ENCODE measurements around the gene TSHZ1.

The TSHZ1 gene

GRCh38 chr18:75244351-75245313, 34.0 kb downstream of the TSHZ1 start:
- H3K9me2 ChIP-seq (replicated peaks; ENCODE audit: insufficient read depth, low read length), result no peaks in the 10 kb centered on the region
- no peak for TF ChIP-seq CTCF (IDR thresholded peaks at IDR 0.05; ENCODE audit: insufficient read depth, low read length, poor library complexity, severe bottlenecking)
- TF ChIP-seq EZH2phosphoT487 (conservative IDR thresholded peaks at IDR 0.05; ENCODE audit: low read length), result no peak
- no peak overlapping the region for H3K9ac ChIP-seq (ENCODE audit: low read length)
- H3K79me2 ChIP-seq (ENCODE audit: insufficient read depth, low read length), result no peaks in the 10 kb centered on the region
- H3F3A ChIP-seq (ENCODE audit: insufficient read depth), result no peaks in the 10 kb centered on the region
- H3K9me3 ChIP-seq (ENCODE audit: insufficient read depth, low read length), result no peaks in the 10 kb centered on the region
- H3K27ac ChIP-seq (ENCODE audit: low read depth, low read length), result no peak overlapping the region
- no peak overlapping the region for H3K4me3 ChIP-seq (ENCODE audit: insufficient read depth, low read length, poor library complexity, severe bottlenecking)
- H3K27me3 ChIP-seq (ENCODE audit: low read length), result no peaks in the 10 kb centered on the region
- no peaks in the 10 kb centered on the region; the same call in 1 of the 2 replicates for H4K20me1 ChIP-seq (ENCODE audit: low read depth, low read length)
- H2AFZ ChIP-seq (ENCODE audit: low read depth, low read length, severe bottlenecking), result no peak overlapping the region
- no peak overlapping the region for H3K4me2 ChIP-seq (ENCODE audit: low read depth, low read length, poor library complexity, severe bottlenecking)
- H3K36me3 ChIP-seq (ENCODE audit: low read length), result no peaks in the 10 kb centered on the region

GRCh38 chr18:75246721-75247610, 36.4 kb downstream of the TSHZ1 start:
- no peak overlapping the region for H3K4me2 ChIP-seq (ENCODE audit: low read depth, low read length, poor library complexity, severe bottlenecking)
- H3F3A ChIP-seq (ENCODE audit: insufficient read depth), result no peaks in the 10 kb centered on the region
- peaks cover 9% of the 10 kb centered on the region; the same call in 1 of the 2 replicates for H4K20me1 ChIP-seq (ENCODE audit: low read depth, low read length)
- no peaks in the 10 kb centered on the region for H3K9me3 ChIP-seq (ENCODE audit: insufficient read depth, low read length)
- H3K79me2 ChIP-seq (ENCODE audit: insufficient read depth, low read length), result no peaks in the 10 kb centered on the region
- no peak overlapping the region for H2AFZ ChIP-seq (ENCODE audit: low read depth, low read length, severe bottlenecking)
- TF ChIP-seq EZH2phosphoT487 (conservative IDR thresholded peaks at IDR 0.05; ENCODE audit: low read length) (no peak), CTCF (IDR thresholded peaks at IDR 0.05; ENCODE audit: insufficient read depth, low read length, poor library complexity, severe bottlenecking) (no peak)
- no peak overlapping the region for H3K27ac ChIP-seq (ENCODE audit: low read depth, low read length)
- H3K9me2 ChIP-seq (replicated peaks; ENCODE audit: insufficient read depth, low read length), result no peaks in the 10 kb centered on the region
- no peaks in the 10 kb centered on the region for H3K27me3 ChIP-seq (ENCODE audit: low read length)
- no peak overlapping the region for H3K4me3 ChIP-seq (ENCODE audit: insufficient read depth, low read length, poor library complexity, severe bottlenecking)
- no peak overlapping the region for H3K9ac ChIP-seq (ENCODE audit: low read length)
- no peaks in the 10 kb centered on the region for H3K36me3 ChIP-seq (ENCODE audit: low read length)

GRCh38 chr18:75247611-75248421, 37.2 kb downstream of the TSHZ1 start:
- no peaks in the 10 kb centered on the region for H3K27me3 ChIP-seq (ENCODE audit: low read length)
- H4K20me1 ChIP-seq (ENCODE audit: low read depth, low read length), result peaks cover 14% of the 10 kb centered on the region; the same call in 1 of the 2 replicates
- no peaks in the 10 kb centered on the region for H3F3A ChIP-seq (ENCODE audit: insufficient read depth)
- H3K79me2 ChIP-seq (ENCODE audit: insufficient read depth, low read length), result no peaks in the 10 kb centered on the region
- H3K36me3 ChIP-seq (ENCODE audit: low read length), result no peaks in the 10 kb centered on the region
- H3K27ac ChIP-seq (ENCODE audit: low read depth, low read length), result no peak overlapping the region
- H2AFZ ChIP-seq (ENCODE audit: low read depth, low read length, severe bottlenecking), result no peak overlapping the region
- H3K9ac ChIP-seq (ENCODE audit: low read length), result no peak overlapping the region
- no peak for TF ChIP-seq CTCF (IDR thresholded peaks at IDR 0.05; ENCODE audit: insufficient read depth, low read length, poor library complexity, severe bottlenecking)
- no peak for TF ChIP-seq EZH2phosphoT487 (conservative IDR thresholded peaks at IDR 0.05; ENCODE audit: low read length)
- H3K4me2 ChIP-seq (ENCODE audit: low read depth, low read length, poor library complexity, severe bottlenecking), result no peak overlapping the region
- no peaks in the 10 kb centered on the region for H3K9me2 ChIP-seq (replicated peaks; ENCODE audit: insufficient read depth, low read length)
- H3K9me3 ChIP-seq (ENCODE audit: insufficient read depth, low read length), result no peaks in the 10 kb centered on the region
- no peak overlapping the region for H3K4me3 ChIP-seq (ENCODE audit: insufficient read depth, low read length, poor library complexity, severe bottlenecking)

Measured in SU-DHL-6 (cell line).